HG02938 (cell line): ENCODE data around the gene ZNF536.

ENCODE experiments used
- ATAC-seq: cut with Tn5 transposase; IDR thresholded peaks from one replicate; pipeline ENCODE4 v1.9.1; 2021; ENCODE audit warnings: mild to moderate bottlenecking, moderate library complexity; ENCODE audit not compliant: unreplicated experiment

The ZNF536 gene

GRCh38 chr19:30555075-30555790, 183.0 kb downstream of the ZNF536 start:
- ATAC-seq, result no peak

DNA sequence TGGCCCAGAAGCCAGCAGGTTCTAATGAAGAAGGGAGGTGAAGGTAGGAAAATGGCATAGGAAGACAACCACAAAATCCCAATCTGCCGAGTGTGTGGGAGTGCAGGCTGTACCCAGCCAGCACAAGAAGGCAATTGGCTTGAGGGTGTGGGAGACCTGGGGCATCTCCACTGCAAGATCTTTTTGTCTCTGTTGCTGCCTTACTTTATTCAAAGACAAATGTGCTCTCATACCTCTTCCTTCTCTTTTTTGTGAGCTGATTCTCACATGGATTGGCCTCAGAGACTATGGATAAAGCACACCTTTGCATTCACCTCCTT, 183.6 kb downstream of the ZNF536 start:
- no peak for ATAC-seq

GRCh38 chr19:30556230-30556711, 184.1 kb downstream of the ZNF536 start:
- no peak for ATAC-seq

GRCh38 chr19:30557212-30557611, 185.0 kb downstream of the ZNF536 start:
- ATAC-seq, result no peak

DNA sequence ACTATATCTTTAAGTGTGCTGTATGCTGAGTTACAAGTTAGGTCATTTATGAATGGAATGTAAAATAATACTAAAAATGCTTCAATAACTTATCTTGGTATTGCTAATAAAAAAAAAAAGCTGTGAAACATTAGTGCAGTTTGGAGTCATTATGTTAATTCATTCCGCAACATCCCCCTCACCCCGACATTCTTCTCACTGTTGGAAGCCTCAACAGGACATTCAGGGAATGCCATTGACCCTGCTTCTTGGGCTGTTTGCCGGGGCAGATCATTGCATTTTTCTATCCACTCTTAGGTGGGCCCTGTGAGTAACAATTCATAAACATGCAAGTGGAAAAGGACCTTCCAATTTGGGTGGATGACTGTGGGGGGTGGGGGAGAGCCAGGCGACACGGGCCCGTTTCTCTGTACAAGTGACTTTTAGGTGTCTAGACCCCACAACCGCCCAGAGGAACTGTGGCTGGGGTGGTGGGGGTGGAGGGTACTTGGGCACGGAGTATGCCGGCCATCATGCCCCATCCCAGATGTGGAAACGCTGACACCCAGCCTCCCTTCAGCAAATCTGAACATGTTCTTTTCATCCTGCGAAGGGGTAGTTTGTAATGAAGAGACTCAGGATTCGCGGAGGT, 185.9 kb downstream of the ZNF536 start:
- ATAC-seq, result no peak

DNA sequence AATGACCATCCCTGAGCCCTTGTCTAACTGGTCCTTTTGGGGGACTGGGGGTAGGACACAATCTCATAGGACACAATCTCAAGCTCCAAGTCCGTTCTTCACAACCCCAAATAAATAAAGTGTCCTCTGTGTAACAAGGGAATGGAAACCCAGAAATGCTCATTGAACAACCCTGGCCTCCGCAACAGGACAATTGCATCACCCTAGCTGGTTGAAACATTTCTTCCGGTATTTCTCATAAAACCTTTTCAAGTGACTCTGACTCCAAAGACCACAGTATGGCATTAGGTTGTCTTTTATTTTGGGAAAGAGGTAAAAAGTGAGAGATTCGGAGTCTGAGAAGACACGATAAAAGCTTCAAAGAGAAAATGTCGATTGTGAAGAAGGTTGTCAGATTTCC, 186.6 kb downstream of the ZNF536 start:
- ATAC-seq, result no peak

DNA sequence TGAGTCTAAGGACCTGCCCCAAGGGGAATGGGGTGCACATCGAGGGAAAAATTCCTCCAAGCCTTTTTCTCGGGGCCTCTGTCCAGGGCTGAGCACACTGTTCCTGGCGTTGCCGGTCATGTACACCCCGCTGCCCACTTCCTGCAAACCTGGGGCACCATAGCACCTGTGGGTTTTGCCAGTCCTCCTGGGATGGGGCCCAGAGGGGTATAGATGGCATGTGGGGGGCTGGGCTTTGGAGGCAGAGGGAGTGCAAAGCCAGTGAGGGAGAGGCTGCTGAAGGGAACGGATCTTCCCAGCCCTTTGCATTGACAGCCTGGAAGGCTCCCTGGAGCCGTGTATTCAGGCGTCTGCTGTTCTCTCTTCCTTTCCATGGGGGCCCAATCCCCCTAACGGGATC, 187.3 kb downstream of the ZNF536 start:
- no peak for ATAC-seq

DNA sequence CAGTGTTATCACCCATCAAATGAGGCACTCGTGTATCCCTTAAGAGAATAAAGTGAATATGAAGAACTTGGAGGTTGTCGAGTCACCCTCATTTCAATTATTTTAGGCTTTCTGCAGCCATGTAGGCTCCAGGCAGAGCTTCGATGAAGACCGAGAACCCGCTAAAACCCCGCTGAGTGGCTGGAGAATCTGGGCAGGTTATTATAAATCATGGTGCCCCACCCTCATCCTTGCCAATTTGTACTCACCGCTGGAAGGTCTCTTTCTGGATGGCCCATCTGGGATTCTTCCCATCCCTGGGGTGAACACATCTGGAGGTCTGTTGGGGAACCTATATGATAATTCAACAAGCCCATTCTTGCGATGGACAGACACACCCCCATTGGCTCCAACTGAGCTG, 190.8 kb downstream of the ZNF536 start:
- no peak for ATAC-seq

DNA sequence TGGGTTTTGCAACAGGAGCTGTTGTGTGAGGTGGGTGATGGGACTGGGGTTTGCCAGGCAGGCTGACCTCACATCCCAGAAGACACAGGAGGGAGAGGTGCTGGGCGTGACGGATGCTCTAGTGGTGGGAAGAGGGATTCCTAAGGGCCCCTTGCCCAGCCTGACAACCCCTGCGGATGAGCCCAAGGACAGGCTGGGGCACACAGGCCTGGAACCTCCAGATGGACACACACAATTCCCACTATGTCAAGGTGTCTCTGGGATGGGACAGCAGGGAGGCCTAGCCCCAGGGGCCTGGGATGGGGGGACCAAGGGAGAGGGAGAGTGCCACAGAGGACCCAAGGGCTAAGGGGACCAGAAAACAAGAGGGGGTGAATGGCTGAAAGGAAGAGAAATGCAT, 191.5 kb downstream of the ZNF536 start:
- ATAC-seq, result no peak

DNA sequence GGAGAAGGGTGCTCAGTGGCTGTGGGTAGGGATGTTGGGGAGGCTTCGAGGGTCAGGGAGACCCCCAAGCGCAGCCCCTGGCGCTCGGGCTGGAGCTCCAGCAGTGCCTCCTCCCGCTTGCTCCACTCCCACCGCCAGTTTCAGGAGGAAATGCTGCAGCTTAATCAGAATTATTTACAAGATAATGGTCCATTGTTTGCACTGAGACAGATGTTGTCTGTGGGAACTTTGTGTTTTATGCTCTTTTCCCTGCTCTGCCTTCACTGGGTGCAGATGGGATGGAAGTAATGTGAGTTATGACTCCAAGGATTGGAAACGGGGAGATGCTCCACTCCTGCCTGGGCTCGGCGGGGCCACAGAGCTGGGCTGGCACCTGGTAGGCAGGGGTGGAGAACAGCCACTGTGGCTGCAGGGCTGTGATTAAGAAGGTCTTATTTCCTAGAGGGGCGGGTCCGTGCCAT, 192.4 kb downstream of the ZNF536 start:
- ATAC-seq, result no peak

GRCh38 chr19:30565636-30566035, 193.5 kb downstream of the ZNF536 start:
- no peak for ATAC-seq

- no peak for ATAC-seq
These were observed 194.7 kb downstream of the ZNF536 start for GRCh38 chr19:30566681-30567420.

DNA sequence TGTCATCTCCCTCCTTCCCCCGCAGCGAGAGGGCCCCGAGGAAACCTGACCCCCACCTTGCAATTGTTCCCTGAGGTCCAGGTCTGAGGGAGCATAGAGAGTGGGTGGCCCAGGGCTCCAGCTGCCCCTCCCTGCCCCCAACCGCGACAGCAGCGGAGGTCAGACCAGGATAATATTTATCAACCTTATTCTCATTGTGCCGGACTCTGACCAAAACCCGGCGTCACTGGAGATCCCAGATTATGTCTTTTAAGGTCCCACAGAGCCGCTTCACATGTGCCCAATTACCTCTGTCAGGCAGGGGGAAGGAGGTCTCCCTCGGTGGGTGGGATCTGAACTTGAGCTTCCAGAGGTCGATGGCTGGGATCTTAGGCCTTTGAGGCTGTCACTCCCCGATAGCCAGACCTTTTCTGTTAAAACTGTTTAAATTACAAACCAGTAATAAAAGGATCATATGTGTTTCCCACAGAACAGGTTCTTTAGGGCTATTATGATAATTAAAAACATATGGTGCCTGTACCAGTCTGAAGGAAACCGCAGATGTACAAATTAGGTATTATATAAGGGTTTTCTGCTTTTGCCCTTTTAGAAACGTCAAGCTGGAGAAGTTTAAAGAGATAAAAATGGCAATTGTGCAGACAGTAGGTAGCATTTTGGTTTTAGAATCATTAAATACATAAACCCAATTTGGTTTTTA, 195.5 kb downstream of the ZNF536 start:
- no peak for ATAC-seq

- no peak for ATAC-seq
These were observed 198.0 kb downstream of the ZNF536 start for GRCh38 chr19:30570194-30570593.

DNA sequence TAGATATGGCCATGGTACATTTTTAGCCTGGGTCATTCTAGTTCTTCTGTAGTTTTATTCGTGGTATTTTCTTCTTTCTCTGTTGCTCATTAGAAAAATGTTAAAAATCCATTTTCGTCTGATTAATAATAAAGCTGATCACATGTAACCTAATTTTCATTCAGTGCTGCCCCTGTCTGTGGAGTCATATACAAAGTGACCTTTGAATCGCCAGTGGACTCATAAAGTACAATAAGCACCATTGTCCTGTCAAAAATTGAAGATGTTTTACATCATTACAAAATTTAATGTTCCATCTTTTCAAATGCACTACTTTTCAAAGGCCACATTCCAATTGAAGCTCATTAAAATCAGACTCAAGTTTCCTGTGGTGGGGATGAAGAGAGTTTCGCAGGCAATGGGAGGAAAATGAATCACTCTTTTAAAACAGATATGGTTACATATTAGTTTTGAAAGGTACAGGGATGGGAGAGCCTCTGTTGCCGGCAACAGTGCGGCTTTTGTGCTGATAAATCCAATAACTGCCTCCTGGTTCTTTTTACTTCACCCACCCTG, 205.4 kb downstream of the ZNF536 start:
- ATAC-seq, result no peak

DNA sequence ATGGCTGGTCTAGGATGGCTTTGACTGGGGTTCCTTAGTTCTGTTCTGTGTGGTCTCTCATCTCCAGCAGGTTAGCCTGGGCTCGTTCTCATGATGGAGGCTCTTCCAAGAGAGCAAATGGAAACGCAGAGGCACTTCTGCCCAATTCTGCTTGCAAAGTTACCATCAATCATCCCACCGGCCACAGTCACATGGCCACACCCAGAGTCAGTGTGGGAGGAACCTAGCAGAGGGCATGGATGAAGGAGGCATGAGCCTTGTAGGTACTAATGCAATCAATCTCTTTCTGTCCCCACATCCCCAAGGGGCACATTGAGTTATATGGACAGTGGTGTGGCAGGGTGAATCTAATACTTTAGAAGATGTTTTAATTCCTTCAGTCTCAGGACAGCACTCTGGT, 207.2 kb downstream of the ZNF536 start:
- no peak for ATAC-seq

GRCh38 chr19:30580673-30581072, 208.5 kb downstream of the ZNF536 start:
- ATAC-seq, result no peak

GRCh38 chr19:30584090-30584489, 211.9 kb downstream of the ZNF536 start:
- ATAC-seq, result no peak

DNA sequence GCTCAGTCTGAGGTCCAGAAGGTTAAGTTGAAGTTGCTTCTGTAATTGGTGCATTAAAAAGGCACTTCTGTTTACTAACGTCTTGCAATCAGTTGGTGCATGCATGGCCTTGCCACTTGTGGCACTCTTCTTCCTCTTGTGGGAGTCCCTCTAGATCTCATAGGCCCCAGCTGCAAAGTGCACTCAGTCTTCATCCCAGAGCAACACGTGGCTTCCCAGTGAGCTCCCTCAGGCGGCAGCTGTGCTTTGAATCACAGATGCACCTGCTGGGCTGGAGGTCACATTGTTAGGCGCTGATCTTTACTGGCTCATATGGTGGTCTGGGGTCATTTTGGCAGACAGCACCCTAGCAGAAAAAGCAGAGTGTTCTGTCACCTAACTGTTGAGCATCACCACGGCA, 215.7 kb downstream of the ZNF536 start:
- ATAC-seq, result no peak

DNA sequence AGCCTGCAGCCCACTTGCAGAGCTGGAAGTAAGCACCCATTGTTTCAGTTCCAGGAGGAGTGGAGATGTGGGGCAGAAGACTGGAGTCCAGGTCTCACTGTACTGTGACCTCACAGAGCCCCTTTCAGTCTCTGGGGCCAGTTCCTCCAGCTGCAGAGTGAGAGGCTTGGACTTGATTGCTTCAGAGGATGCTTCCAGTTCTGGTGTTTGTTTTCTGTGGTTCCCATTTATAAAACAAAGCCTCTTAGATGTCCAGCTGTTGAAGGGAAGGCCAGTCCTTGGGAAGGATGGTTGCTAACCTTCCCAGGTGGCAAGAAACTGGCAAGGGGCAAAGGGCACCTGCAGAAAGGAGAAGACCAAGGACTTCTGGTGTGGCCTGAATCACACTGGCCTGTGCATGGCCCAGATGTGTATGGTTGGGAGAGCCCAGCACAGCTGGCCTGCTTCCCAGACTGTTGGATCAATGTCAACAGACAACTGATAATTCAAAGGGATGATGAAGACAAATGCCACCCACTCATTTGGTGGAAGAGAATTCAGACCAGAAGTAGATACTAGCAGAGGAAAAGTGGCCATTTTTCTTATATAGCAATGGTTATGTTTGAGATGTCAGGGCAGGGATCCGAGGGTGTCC, 218.5 kb downstream of the ZNF536 start:
- ATAC-seq, result no peak

DNA sequence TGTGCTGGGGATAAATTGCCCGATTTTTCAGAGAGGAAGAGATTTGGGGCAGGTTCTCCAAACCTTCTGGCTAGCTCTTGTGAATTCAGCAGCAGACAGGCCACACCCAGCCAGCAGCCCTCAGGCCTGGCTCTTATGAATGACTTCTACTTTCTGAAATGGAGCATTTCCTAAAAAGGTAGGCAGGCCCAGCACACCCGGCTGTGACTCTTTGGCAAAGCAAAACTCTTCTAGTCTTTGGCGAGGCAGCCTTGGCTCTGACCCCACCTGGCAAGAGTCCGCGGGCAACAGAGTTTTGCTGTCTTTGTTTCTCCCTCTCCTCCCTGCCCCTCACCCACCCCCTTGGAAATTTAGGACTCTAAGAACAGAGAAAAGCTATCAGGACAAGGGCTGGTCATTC, 221.2 kb downstream of the ZNF536 start:
- no peak for ATAC-seq
